ENCODE results near the gene NELFB. TPM values are rescaled to one million over a fixed set of nuclear protein-coding genes. Genes with fewer than 3 reads are reported as not detected.
A peak's percentile ranks its signal among the peaks of the same experiment; 100 is the strongest.
"Not testable (repeated sequence)": the region's sequence is repeated elsewhere in the genome, so short reads cannot be mapped to it uniquely, and the experiment has no call there.

NELFB gene
- total RNA-seq, 2 donors from 2014 or later = 57.6 to 58.4 TPM

DNA sequence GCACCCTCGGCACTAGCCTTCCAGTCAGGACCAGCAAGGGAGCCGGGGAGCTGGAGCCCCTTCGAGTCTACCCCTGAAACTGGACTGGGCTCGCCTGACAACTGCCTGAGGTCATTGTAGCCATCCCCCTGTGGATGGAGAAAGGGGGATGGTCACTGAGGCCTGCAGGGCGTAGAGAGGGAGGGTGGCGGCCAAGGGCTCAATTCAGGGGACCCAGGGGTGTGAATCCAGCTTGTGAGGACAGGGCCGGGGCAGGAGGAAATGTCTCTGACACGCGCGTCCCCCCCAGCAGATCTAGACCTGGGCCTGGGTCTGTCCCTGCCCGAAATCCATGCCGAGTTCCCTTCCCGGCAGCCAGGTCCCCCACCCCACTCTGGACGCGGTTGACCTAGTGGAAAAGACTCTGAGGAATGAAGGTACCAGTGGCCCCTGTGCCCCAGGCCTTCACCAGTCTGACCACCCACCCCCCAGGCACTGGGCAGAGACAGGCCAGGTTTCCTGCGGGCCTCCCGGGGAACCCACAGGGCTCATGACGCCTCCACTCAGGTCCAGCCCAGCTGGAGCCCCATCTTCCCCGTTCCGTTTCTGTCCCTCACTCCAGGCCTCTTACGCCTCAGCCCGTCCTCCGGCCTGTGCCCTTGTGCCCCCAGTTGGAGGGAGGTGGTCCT is 23.6 kb upstream of the NELFB start:
- Mint-ChIP-seq H3K9me3 (no peaks in the 10 kb centered on the region), H3K36me3 (no peaks in the 10 kb centered on the region), H3K27ac (no peak overlapping the region)
- DNase-seq (ENCODE audit: low spot score in 2 of 2) (no peak), ATAC-seq (no peak)

DNA sequence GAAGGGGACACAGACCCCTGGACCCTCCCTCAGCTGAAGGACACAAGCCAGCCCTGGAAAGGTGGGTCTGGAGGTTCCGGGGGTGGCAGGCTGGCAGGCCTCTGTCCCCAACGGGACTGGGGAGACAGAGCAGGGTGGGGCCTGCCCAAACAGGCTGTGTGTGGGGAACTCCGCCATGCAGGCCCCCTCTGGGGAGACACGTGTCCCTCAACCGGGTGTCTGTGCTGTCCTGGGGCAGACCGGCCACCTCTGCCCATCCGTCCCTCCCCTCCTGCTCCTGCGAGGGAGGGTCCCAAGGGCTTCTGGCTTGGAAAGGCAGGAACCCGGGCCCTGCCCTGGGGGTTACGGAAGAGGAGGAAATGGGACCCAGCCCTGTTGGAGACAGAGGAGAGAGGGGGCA is 23.0 kb upstream of the NELFB start:
- H3K36me3 Mint-ChIP-seq = no peaks in the 10 kb centered on the region
- DNase-seq (ENCODE audit: low spot score in 2 of 2) (no peak), ATAC-seq (no peak)
- H3K9me3 Mint-ChIP-seq = no peaks in the 10 kb centered on the region
- H3K27ac Mint-ChIP-seq = no peak overlapping the region

DNA sequence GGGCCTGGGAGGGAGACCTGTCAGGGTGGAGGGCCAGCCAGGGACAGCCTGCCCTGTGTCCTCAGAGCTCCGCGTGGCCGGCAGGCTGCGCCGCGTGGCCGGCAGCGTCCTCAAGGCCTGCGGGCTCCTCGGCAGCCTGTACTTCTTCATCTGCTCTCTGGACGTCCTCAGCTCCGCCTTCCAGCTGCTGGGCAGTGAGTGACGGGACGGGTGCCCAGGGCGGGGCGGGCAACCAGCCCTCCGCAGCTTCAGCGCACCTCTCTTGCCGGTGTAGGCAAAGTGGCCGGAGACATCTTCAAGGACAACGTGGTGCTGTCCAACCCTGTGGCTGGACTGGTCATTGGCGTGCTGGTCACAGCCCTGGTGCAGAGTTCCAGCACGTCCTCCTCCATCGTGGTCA is 22.6 kb upstream of the NELFB start:
- ATAC-seq (no peak), DNase-seq (ENCODE audit: low spot score in 2 of 2) (no peak)
- H3K9me3 Mint-ChIP-seq = no peaks in the 10 kb centered on the region
- H3K36me3 Mint-ChIP-seq = no peaks in the 10 kb centered on the region
- no peak overlapping the region for H3K27ac Mint-ChIP-seq

- H3K9me3 Mint-ChIP-seq = no peaks in the 10 kb centered on the region
- no peak for DNase-seq (ENCODE audit: low spot score in 2 of 2)
- H3K36me3 Mint-ChIP-seq = no peaks in the 10 kb centered on the region
- no peak overlapping the region for H3K27ac Mint-ChIP-seq
- ATAC-seq = no peak
Measured at GRCh38 chr9:137233143-137233980, 21.8 kb upstream of the NELFB start.

DNA sequence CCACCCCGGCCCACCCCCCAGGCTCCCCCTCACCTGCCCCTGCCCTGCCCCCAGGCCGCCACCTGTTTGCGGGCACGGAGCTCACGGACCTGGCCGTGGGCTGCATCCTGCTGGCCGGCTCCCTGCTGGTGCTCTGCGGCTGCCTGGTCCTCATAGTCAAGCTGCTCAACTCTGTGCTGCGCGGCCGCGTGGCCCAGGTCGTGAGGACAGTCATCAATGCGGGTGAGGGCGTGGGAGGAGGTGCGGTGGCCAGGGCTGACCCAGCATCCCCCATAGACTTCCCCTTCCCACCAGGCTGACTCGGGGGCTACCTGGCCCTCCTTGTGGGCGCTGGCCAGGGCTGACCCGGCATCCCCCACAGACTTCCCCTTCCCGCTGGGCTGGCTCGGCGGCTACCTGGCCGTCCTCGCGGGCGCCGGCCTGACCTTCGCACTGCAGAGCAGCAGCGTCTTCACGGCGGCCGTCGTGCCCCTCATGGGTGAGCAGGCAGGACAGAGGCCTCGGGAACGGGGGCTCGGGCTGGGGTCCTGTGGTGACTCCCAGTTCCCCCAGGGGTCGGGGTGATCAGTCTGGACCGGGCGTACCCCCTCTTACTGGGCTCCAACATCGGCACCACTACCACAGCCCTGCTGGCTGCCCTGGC is 21.0 kb upstream of the NELFB start:
- Mint-ChIP-seq H3K9me3 (no peaks in the 10 kb centered on the region), H3K27ac (no peak overlapping the region), H3K36me3 (peaks cover 0 to 4% of the 10 kb centered on the region in 2 donors)
- ATAC-seq = no peak
- no peak for DNase-seq (ENCODE audit: low spot score in 2 of 2)

- Mint-ChIP-seq H3K9me3 (no peaks in the 10 kb centered on the region), H3K36me3 (peaks cover 0 to 4% of the 10 kb centered on the region in 2 donors), H3K27ac (no peak overlapping the region)
- no peak for DNase-seq (ENCODE audit: low spot score in 2 of 2)
- no peak for ATAC-seq
Measured at GRCh38 chr9:137234758-137235423, 20.2 kb upstream of the NELFB start.

- Mint-ChIP-seq H3K9me3 (no peaks in the 10 kb centered on the region), H3K36me3 (peaks cover 0 to 4% of the 10 kb centered on the region in 2 donors), H3K27ac (no peak overlapping the region)
- DNase-seq (ENCODE audit: low spot score in 2 of 2) (no peak), ATAC-seq (no peak)
Measured at GRCh38 chr9:137235424-137236237, 19.5 kb upstream of the NELFB start.

DNA sequence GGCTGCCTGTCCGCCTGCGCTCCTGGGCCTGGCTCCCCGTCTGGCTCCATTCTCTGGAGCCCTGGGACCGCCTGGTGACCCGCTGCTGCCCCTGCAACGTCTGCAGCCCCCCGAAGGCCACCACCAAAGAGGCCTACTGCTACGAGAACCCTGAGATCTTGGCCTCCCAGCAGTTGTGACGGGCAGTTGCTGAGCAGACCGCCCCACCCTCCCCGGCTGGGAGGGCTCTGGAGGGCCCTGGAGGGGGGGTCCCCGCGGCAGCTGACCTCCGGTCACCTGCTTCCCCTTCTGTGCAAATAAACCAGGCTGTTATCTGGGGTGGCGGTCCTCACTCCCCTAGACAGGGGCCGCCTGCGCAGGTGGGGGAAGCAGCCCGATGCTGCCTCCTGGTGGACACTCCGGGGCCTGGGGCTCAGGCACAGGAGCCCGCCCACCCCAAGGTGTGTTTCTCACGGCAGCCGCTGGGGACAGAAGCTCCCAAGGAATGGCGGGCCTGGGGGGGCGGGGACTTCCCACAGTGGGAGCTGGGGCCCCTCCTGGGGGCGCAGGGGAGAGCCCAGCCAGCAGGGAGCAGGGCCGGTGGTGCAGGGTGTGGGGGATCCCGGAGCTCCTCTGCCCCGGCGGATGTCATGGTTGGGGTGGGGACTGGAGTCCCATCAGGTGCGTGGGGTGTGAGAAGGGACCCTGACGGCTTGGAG is 18.7 kb upstream of the NELFB start:
- H3K36me3 Mint-ChIP-seq = peaks cover 0 to 4% of the 10 kb centered on the region in 2 donors
- DNase-seq (ENCODE audit: low spot score in 2 of 2) = peak; percentile 86 to 96
- H3K9me3 Mint-ChIP-seq = no peaks in the 10 kb centered on the region
- peak; percentile 26 to 39 for ATAC-seq
- H3K27ac Mint-ChIP-seq = no peak overlapping the region

- H3K27ac Mint-ChIP-seq = no peak overlapping the region
- ATAC-seq (no peak), DNase-seq (ENCODE audit: low spot score in 2 of 2) (no peak)
- no peaks in the 10 kb centered on the region for H3K9me3 Mint-ChIP-seq
- H3K36me3 Mint-ChIP-seq = peaks cover 2 to 4% of the 10 kb centered on the region in 2 donors
Measured at GRCh38 chr9:137236936-137237421, 18.1 kb upstream of the NELFB start.

GRCh38 chr9:137237759-137238726 is 17.1 kb upstream of the NELFB start:
- ATAC-seq = no peak
- DNase-seq (ENCODE audit: low spot score in 2 of 2) = no peak
- H3K9me3 Mint-ChIP-seq = no peaks in the 10 kb centered on the region
- H3K36me3 Mint-ChIP-seq = peaks cover 13 to 15% of the 10 kb centered on the region in 2 donors
- H3K27ac Mint-ChIP-seq = no peak overlapping the region

DNA sequence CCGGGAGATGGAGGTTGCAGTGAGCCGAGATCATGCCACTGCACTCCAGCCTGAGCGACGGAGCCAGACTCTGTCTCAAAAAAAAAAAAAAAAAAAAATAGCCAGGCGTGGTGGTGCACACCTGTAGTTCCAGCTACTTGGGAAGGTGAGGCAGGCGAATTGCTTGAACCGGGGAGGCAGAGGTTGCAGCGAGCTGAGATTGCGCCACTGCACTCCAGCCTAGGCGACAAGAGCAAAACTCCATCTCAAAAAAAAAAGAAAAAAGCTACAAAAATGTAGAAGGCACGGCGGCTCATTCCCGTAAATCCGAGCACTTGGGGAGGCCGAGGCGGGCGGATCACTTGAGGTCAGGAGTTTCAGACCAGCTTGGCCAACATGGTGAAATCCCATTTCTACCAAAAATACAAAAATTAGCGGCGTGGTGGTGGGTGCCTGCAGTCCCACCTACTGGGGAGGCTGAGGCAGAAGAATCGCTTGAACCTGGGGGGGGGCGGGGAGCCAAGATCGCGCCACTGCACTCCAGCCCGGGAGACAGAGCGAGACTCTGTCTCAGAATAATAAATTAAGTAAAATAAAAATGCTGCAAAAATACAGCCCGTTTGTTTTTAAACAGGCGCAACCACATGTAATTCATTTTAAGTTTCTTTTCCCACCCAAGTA is 15.5 kb upstream of the NELFB start:
- ATAC-seq; DNase-seq (ENCODE audit: low spot score in 2 of 2); H3K9me3 Mint-ChIP-seq: not testable (repeated sequence)
- Mint-ChIP-seq H3K36me3 (peaks cover 15 to 18% of the 10 kb centered on the region in 2 donors), H3K27ac (peak overlapping the region; percentile 63 to 90)

GRCh38 chr9:137240318-137240840 is 14.7 kb upstream of the NELFB start:
- DNase-seq (ENCODE audit: low spot score in 2 of 2) = peak in 1 of 2 donors; percentile 66
- Mint-ChIP-seq H3K9me3 (no peaks in the 10 kb centered on the region), H3K27ac (peak overlapping the region in 1 of 2 donors; percentile 93), H3K36me3 (peaks cover 15 to 18% of the 10 kb centered on the region in 2 donors)
- peak; percentile 22 to 30 for ATAC-seq

DNA sequence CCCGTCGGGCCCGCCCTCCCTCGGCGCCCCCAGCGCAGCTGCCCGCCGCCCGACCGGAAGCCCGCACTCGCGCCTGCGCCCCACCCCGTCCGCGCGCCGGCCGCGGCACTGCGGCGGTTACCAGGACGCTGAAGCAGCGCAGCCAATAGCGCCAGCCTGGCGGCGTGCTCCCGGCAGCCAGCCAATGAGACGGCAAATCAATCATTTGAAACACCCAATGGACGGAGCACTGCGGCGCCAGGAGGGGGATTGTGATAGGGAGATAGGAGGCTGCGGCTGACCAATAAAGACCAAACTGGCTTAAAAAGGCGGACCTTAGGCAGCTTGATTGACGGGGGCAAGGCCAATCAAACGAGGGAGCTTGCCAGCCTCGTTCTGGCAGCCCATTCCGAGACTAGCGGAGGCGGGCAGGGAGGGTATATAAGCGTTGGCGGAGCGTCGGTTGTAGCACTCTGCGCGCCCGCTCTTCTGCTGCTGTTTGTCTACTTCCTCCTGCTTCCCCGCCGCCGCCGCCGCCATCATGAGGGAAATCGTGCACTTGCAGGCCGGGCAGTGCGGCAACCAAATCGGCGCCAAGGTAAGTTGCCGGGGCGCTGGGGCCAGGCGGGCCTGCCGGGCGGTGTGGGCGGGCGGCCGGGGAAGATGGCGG is 14.2 kb upstream of the NELFB start, which contains the start of gene TUBB4B:
TSS of gene TUBB4B (plus strand) at position 447 of the 649 bp plus-strand sequence. CDS start at position 521, 74 bp downstream.
- peak within 1 kb of the TSS; percentile 93 to 100 for H3K27ac Mint-ChIP-seq
- H3K9me3 Mint-ChIP-seq = no peaks in the 10 kb centered on the region
- DNase-seq (ENCODE audit: low spot score in 2 of 2) (peak; percentile 96 to 100), ATAC-seq (peak; percentile 67 to 79)
- H3K36me3 Mint-ChIP-seq = peaks cover 15 to 18% of the 10 kb centered on the region in 2 donors
